ENCODE measurements around the gene TGFBR1. TPM values are rescaled to one million over a fixed set of nuclear protein-coding genes. Genes with fewer than 3 reads are reported as not detected.

Gene TGFBR1
- total RNA-seq, 1 experiment from 2014 or later: 9.5 TPM

DNA sequence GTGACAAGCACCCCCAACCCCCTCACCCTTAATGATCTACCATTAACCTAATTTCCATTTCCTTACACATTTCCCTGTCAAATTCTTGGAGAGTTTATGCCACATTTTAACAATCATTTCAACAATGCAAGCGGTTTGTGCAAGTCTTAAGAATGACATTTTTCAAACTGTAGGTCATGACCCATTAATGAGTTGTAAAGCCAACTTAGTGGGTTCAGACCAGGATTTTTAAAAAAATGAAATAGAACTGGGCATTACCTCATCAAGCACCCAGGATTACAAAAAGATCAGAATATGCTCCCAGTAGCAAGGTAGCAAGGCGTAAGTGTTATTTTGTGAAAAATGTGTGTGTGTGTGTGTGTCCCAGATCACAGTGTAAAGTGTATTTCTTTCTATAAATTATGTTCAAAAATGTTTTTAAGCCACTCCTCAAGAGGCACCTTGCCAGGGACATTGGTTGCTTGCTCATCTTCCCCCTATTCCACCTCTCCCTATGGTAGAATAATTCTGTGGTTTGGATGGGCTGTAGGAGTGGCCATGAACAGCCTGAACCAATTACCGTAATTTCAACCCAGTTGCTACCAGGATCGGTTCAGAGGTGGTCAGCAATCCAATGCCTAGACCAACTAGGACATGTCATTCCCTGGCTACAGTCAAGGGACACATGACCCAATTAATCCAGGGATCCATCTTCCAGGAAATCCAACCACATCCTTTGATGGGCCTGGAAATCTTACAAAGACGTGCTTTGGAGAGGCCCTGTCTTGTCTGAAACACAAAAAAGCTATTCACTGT lies 14.4 kb upstream of the TGFBR1 start:
- TF ChIP-seq EZH2phosphoT487 (IDR thresholded peaks at IDR 0.05; ENCODE audit: borderline replicate concordance, low read length) (no peak), EZH2 (IDR thresholded peaks at IDR 0.05; ENCODE audit: low read length, unreplicated experiment) (no peak)
- TF ChIP-seq, protein P1, sequence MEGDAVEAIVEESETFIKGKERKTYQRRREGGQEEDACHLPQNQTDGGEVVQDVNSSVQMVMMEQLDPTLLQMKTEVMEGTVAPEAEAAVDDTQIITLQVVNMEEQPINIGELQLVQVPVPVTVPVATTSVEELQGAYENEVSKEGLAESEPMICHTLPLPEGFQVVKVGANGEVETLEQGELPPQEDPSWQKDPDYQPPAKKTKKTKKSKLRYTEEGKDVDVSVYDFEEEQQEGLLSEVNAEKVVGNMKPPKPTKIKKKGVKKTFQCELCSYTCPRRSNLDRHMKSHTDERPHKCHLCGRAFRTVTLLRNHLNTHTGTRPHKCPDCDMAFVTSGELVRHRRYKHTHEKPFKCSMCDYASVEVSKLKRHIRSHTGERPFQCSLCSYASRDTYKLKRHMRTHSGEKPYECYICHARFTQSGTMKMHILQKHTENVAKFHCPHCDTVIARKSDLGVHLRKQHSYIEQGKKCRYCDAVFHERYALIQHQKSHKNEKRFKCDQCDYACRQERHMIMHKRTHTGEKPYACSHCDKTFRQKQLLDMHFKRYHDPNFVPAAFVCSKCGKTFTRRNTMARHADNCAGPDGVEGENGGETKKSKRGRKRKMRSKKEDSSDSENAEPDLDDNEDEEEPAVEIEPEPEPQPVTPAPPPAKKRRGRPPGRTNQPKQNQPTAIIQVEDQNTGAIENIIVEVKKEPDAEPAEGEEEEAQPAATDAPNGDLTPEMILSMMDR (conservative IDR thresholded peaks at IDR 0.05; ENCODE audit: low read depth, low read length): no peak
- Histone ChIP-seq H3F3A (ENCODE audit: low read length, unreplicated experiment) (no peaks in the 10 kb centered on the region), H3K4me1 (ENCODE audit: insufficient read depth, low read length) (no peaks in the 10 kb centered on the region), H3K9me2 (replicated peaks; ENCODE audit: low read length) (no peaks in the 10 kb centered on the region), H2AFZ (ENCODE audit: low read length) (no peak overlapping the region), H3K4me3 (ENCODE audit: low read length) (no peak overlapping the region), H4K20me1 (ENCODE audit: low read length) (no peaks in the 10 kb centered on the region), H3K4me2 (ENCODE audit: low read length) (no peak overlapping the region), H3K27me3 (ENCODE audit: low read length) (no peaks in the 10 kb centered on the region), H3K79me2 (ENCODE audit: low read length) (no peaks in the 10 kb centered on the region), H3K27ac (ENCODE audit: low read length) (no peak overlapping the region), H3K9ac (ENCODE audit: low read length) (no peak overlapping the region), H3K9me3 (ENCODE audit: low read length) (no peaks in the 10 kb centered on the region), H3K36me3 (ENCODE audit: low read depth, low read length) (no peaks in the 10 kb centered on the region)
- ATAC-seq (no peak), DNase-seq (no peak)
- ChIA-PET CTCF (no interaction called here), POLR2A (ENCODE audit: unreplicated experiment) (interaction anchor here (0.6 kb wide), 1 partner anchor 15 kb away, joined by 3 read pairs; no protein-coding TSS in a partner anchor)
- intact Hi-C loops (cut with micrococcal nuclease): no loop called here
- no TSS peak for BruUV-seq (replicated peaks)

DNA sequence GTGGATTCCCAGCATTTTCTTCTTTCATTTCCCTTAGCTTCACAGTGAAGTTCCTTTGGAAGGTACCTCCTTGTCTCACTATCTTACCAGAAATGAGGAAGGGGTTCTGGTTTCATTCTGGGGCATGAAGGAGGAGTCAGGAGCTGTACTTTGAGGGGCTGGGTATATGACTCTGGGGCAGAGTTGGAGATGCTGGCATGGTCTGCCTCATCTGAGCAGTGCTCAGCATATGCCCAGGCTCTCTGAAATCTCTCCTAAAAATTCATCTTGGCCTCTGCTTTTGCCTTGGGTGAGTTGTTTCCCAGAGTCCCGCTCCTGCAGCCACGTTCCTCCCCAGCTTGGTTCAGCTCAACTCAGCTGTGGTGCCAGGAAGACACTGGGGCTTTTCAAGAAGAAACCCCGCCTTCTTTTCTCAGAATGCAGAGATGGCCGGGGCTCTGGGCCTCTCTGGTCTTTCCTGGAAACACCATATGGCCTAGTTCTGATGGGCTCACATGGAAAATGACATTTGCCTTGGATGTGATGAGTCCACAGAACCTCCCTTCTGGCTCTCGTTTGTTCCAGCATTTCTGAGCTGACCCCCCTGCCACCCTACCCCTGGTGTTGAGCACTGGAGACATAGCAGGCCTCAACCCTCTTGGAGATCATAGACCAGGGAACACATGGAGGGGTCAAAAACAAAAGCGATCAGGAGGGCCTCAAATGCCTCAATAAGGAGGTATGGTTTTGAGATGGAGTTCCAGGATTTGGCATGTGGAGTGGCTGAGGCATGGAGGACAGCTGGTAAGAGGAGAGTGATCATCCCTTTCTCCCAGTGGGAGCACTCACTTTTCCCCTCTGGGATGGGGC lies 12.0 kb upstream of the TGFBR1 start:
- Histone ChIP-seq H3K4me2 (ENCODE audit: low read length) (no peak overlapping the region), H4K20me1 (ENCODE audit: low read length) (no peaks in the 10 kb centered on the region), H3K79me2 (ENCODE audit: low read length) (no peaks in the 10 kb centered on the region), H3K27ac (ENCODE audit: low read length) (no peak overlapping the region), H3K9me2 (replicated peaks; ENCODE audit: low read length) (no peaks in the 10 kb centered on the region), H3K4me1 (ENCODE audit: insufficient read depth, low read length) (no peaks in the 10 kb centered on the region), H2AFZ (ENCODE audit: low read length) (no peak overlapping the region), H3K9me3 (ENCODE audit: low read length) (no peaks in the 10 kb centered on the region), H3K36me3 (ENCODE audit: low read depth, low read length) (no peaks in the 10 kb centered on the region), H3K9ac (ENCODE audit: low read length) (no peak overlapping the region), H3F3A (ENCODE audit: low read length, unreplicated experiment) (no peaks in the 10 kb centered on the region), H3K27me3 (ENCODE audit: low read length) (no peaks in the 10 kb centered on the region), H3K4me3 (ENCODE audit: low read length) (no peak overlapping the region)
- DNase-seq: no peak
- CTCF ChIA-PET: no interaction called here
- POLR2A ChIA-PET (ENCODE audit: unreplicated experiment): no interaction called here
- BruUV-seq (replicated peaks): no TSS peak
- TF ChIP-seq EZH2phosphoT487 (IDR thresholded peaks at IDR 0.05; ENCODE audit: borderline replicate concordance, low read length) (no peak), EZH2 (IDR thresholded peaks at IDR 0.05; ENCODE audit: low read length, unreplicated experiment) (no peak)
- TF ChIP-seq, protein P1 (conservative IDR thresholded peaks at IDR 0.05; ENCODE audit: low read depth, low read length): no peak
- no peak for ATAC-seq
- intact Hi-C loops (cut with micrococcal nuclease): no loop called here

DNA sequence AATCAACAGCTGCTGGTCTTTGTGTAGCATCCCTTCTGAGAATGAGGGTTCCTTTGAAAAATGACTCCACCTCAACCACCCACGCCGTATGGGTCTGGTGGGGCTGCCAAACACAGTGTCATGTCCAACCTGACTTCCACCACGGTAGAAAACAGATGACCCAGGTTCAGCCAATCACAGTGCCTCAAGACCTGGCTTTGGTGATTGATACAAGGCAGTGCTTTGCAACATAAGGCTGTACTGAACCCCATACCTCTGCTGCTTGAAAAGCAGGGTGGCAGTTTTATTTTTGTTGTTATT lies 11.5 kb upstream of the TGFBR1 start:
- H3K9me3 ChIP-seq (ENCODE audit: low read length): peaks cover 1% of the 10 kb centered on the region; the same call in 1 of the 2 replicates
- H3K27me3 ChIP-seq (ENCODE audit: low read length): no peaks in the 10 kb centered on the region
- intact Hi-C loops (cut with micrococcal nuclease): no loop called here
- no peaks in the 10 kb centered on the region for H3K79me2 ChIP-seq (ENCODE audit: low read length)
- H3K27ac ChIP-seq (ENCODE audit: low read length): no peak overlapping the region
- H3K4me1 ChIP-seq (ENCODE audit: insufficient read depth, low read length): no peaks in the 10 kb centered on the region
- no peaks in the 10 kb centered on the region for H3F3A ChIP-seq (ENCODE audit: low read length, unreplicated experiment)
- no peaks in the 10 kb centered on the region for H4K20me1 ChIP-seq (ENCODE audit: low read length)
- ATAC-seq (no peak), DNase-seq (no peak)
- POLR2A ChIA-PET (ENCODE audit: unreplicated experiment): no interaction called here
- no peak overlapping the region for H3K9ac ChIP-seq (ENCODE audit: low read length)
- no peak overlapping the region for H3K4me2 ChIP-seq (ENCODE audit: low read length)
- no peak overlapping the region for H3K4me3 ChIP-seq (ENCODE audit: low read length)
- no TSS peak for BruUV-seq (replicated peaks)
- CTCF ChIA-PET: no interaction called here
- H3K36me3 ChIP-seq (ENCODE audit: low read depth, low read length): no peaks in the 10 kb centered on the region
- no peaks in the 10 kb centered on the region for H3K9me2 ChIP-seq (replicated peaks; ENCODE audit: low read length)
- TF ChIP-seq EZH2phosphoT487 (IDR thresholded peaks at IDR 0.05; ENCODE audit: borderline replicate concordance, low read length): no peak
- TF ChIP-seq, protein P1 (conservative IDR thresholded peaks at IDR 0.05; ENCODE audit: low read depth, low read length): no peak
- TF ChIP-seq EZH2 (IDR thresholded peaks at IDR 0.05; ENCODE audit: low read length, unreplicated experiment): no peak
- H2AFZ ChIP-seq (ENCODE audit: low read length): no peak overlapping the region
